MM.1S (cell line): ENCODE results near the gene MAPK4.

Experiments used
- CTCF ChIP-seq: fragments of 300-600 bp; sonication (generic); IDR thresholded peaks from 2 replicates; pipeline ENCODE4 v1.5.1; 2016; ENCODE audit warnings: antibody characterized with exemption, low read length, mixed read lengths
- EZH2 ChIP-seq: fragments of 300-600 bp; sonication (generic); optimal IDR thresholded peaks from 2 replicates; pipeline ENCODE3; 2017; ENCODE audit warnings: low read depth, mild to moderate bottlenecking, antibody characterized with exemption, low read length, mixed read lengths

GRCh38 chr18:50679056-50679455 is 119.2 kb downstream of the MAPK4 start:
- no peak for TF ChIP-seq EZH2
- TF ChIP-seq CTCF, result no peak
